ENCODE results near the gene NPR3. TPM values are rescaled to one million over a fixed set of nuclear protein-coding genes. Genes with fewer than 3 reads are reported as not detected.

Gene NPR3
- total RNA-seq, 2 experiments from 2014 or later: 0.05 to 0.16 TPM

GRCh38 chr5:32736842-32737241 lies 25.7 kb downstream of the NPR3 start:
- Mint-ChIP-seq H3K4me3 (no peak overlapping the region), H3K9me3 (no peaks in the 10 kb centered on the region), H3K36me3 (ENCODE audit: low read depth) (no peaks in the 10 kb centered on the region), H3K27me3 (peaks cover 3% of the 10 kb centered on the region), H3K4me1 (ENCODE audit: low read depth) (no peaks in the 10 kb centered on the region), H3K27ac (no peak overlapping the region)
- no peak for ATAC-seq
- DNase-seq: no peak
- intact Hi-C loops (cut with micrococcal nuclease): no loop called here
- POLR2A ChIA-PET: no interaction called here
- TF ChIP-seq, protein P1, sequence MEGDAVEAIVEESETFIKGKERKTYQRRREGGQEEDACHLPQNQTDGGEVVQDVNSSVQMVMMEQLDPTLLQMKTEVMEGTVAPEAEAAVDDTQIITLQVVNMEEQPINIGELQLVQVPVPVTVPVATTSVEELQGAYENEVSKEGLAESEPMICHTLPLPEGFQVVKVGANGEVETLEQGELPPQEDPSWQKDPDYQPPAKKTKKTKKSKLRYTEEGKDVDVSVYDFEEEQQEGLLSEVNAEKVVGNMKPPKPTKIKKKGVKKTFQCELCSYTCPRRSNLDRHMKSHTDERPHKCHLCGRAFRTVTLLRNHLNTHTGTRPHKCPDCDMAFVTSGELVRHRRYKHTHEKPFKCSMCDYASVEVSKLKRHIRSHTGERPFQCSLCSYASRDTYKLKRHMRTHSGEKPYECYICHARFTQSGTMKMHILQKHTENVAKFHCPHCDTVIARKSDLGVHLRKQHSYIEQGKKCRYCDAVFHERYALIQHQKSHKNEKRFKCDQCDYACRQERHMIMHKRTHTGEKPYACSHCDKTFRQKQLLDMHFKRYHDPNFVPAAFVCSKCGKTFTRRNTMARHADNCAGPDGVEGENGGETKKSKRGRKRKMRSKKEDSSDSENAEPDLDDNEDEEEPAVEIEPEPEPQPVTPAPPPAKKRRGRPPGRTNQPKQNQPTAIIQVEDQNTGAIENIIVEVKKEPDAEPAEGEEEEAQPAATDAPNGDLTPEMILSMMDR (IDR thresholded peaks at IDR 0.05): no peak
- CTCF ChIA-PET: no interaction called here

- Mint-ChIP-seq H3K27me3 (peaks cover 1% of the 10 kb centered on the region), H3K4me3 (no peak overlapping the region), H3K36me3 (ENCODE audit: low read depth) (no peaks in the 10 kb centered on the region), H3K4me1 (ENCODE audit: low read depth) (no peaks in the 10 kb centered on the region), H3K9me3 (no peaks in the 10 kb centered on the region), H3K27ac (no peak overlapping the region)
- intact Hi-C loops (cut with micrococcal nuclease): no loop called here
- TF ChIP-seq, protein P1 (IDR thresholded peaks at IDR 0.05): no peak
- DNase-seq: no peak
- CTCF ChIA-PET: no interaction called here
- POLR2A ChIA-PET: no interaction called here
- no peak for ATAC-seq
Observed at GRCh38 chr5:32740651-32741050, 29.5 kb downstream of the NPR3 start.

DNA sequence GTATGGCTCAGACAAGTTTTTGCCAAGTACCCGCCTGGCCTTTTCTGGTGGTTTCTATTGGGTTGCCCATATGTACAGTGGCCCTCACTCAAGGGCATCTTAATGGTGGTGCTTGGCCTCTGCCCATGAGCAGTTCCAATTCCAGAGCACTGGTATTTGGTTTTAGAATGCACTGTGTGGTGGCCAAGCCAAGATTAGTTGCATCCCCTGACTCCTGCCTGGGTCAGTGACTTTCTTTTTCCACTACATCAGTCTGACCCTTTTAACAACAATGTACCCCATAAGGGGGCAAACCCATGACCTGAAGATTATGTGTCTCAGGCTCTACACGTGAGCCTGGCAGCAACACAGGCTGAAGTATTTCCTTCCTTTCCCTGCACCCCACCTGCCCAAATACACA lies 34.2 kb downstream of the NPR3 start:
- H3K4me1 Mint-ChIP-seq (ENCODE audit: low read depth): no peaks in the 10 kb centered on the region
- ChIA-PET CTCF (no interaction called here), POLR2A (no interaction called here)
- no peak for DNase-seq
- intact Hi-C loops (cut with micrococcal nuclease): no loop called here
- TF ChIP-seq, protein P1 (IDR thresholded peaks at IDR 0.05): no peak
- no peak overlapping the region for H3K4me3 Mint-ChIP-seq
- no peaks in the 10 kb centered on the region for H3K36me3 Mint-ChIP-seq (ENCODE audit: low read depth)
- H3K9me3 Mint-ChIP-seq: peaks cover 2% of the 10 kb centered on the region
- H3K27ac Mint-ChIP-seq: no peak overlapping the region
- H3K27me3 Mint-ChIP-seq: peaks cover 2% of the 10 kb centered on the region
- ATAC-seq: no peak

DNA sequence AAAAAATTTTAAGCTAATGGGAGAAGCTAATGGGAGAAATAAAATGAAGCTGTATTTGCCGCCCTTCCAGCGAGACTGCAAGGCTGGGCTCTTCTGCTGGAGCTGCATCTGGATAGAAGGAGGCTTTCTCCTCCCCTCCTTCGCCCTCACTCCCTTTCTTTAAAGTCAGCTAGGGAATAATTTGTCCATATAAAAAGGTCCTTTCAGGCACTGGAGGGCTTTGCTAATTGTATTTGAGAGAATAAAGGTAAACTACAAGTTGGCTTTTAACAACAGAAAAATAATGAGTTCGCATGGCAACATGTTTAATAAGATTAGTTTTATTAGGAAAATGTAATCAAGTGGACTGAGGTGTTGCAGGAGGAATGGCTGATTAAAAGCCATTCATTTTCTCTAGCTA lies 41.3 kb downstream of the NPR3 start:
- no peaks in the 10 kb centered on the region for H3K4me1 Mint-ChIP-seq (ENCODE audit: low read depth)
- H3K27me3 Mint-ChIP-seq: no peaks in the 10 kb centered on the region
- DNase-seq: no peak
- intact Hi-C loops (cut with micrococcal nuclease): no loop called here
- ChIA-PET POLR2A (no interaction called here), CTCF (no interaction called here)
- TF ChIP-seq, protein P1 (IDR thresholded peaks at IDR 0.05): no peak
- peaks cover 3% of the 10 kb centered on the region for H3K9me3 Mint-ChIP-seq
- H3K4me3 Mint-ChIP-seq: no peak overlapping the region
- ATAC-seq: no peak
- H3K36me3 Mint-ChIP-seq (ENCODE audit: low read depth): no peaks in the 10 kb centered on the region
- no peak overlapping the region for H3K27ac Mint-ChIP-seq

DNA sequence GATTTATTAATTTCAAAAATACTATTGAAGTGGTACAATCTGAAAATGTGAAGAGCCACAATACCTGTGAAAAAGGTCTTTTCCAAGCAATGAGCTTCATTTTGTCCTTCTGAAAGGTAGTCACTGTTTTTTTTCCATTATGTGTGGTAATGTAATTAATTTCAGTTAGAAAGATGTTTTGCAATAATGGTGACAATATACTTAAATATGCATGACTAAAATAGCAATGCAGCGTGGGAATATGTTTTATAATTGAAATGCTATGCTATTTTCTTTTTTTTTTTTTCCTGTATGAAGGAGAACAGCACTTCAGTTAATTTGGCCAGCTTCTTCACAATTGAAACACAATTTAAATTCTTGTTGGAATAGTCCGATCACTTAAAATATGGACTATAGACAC lies 41.9 kb downstream of the NPR3 start:
- H3K36me3 Mint-ChIP-seq (ENCODE audit: low read depth): no peaks in the 10 kb centered on the region
- ATAC-seq (no peak), DNase-seq (no peak)
- peaks cover 2% of the 10 kb centered on the region for H3K9me3 Mint-ChIP-seq
- ChIA-PET CTCF (interaction anchor here (1.1 kb wide), 1 partner anchor 14 kb away, joined by 3 read pairs; no protein-coding TSS in a partner anchor), POLR2A (no interaction called here)
- no peak overlapping the region for H3K4me3 Mint-ChIP-seq
- H3K4me1 Mint-ChIP-seq (ENCODE audit: low read depth): no peaks in the 10 kb centered on the region
- no peaks in the 10 kb centered on the region for H3K27me3 Mint-ChIP-seq
- H3K27ac Mint-ChIP-seq: no peak overlapping the region
- intact Hi-C loops (cut with micrococcal nuclease): no loop called here
- TF ChIP-seq, protein P1 (IDR thresholded peaks at IDR 0.05): no peak
